ENCODE results near the gene MEOX1.

MEOX1 gene
- total RNA-seq = 1.3 to 4.1 (median 1.5) reads per million in 3 donors

DNA sequence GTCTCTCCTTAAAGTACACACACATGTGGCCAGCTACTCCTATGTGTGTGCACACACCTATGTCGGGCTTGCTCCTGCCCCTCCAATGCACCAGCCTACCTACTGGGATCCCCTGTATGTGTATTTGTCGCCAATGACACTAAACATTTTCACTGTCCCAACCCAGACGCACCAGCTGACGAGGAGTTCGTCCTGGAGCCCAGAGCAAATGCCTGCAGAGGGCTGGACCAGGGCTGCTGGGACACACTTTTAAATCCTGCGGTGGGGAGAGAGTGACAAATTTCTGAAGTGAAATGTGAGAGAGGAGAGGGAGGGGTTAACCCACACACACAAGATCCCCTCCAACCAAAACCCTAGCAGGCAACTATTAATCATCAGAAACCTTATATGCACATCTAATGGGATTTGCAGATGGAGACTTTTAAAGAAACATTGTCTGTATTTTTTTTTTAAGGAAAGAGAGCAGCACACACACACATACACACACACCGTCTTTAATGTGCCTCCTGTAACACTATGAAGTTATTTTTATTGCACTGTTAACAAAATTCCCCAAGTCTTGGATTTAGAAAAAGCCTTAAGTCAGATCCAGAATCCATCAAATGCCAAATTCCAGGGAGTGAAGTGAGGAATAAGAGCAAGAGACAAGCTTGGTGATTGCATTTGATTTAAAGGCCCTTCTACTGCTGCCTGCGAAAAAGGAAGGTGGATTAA is at the start of gene MEOX1:
TSS of gene MEOX1 (minus strand) at position 224 of the 714 bp plus-strand sequence. CDS start 388 bp downstream, outside the sequence.
- DNase-seq = no peak
- H3K4me3 ChIP-seq (ENCODE audit: insufficient read depth, low read depth, low read length, poor library complexity, severe bottlenecking) = peak within 1 kb of the TSS; percentile 15
- H3K27me3 ChIP-seq (replicated peaks; ENCODE audit: control insufficient read depth, insufficient read depth, low read length, poor library complexity, severe bottlenecking) = no peaks in the 10 kb centered on the region
- H3K9me3 ChIP-seq (ENCODE audit: control insufficient read depth, low read length) = no peaks in the 10 kb centered on the region
- H3K27ac ChIP-seq (ENCODE audit: insufficient read depth, low read length, poor library complexity, severe bottlenecking) = peak within 1 kb of the TSS; percentile 8
- no peaks in the 10 kb centered on the region for H3K36me3 ChIP-seq (ENCODE audit: control insufficient read depth, insufficient read depth, low read length)
- H3K4me1 ChIP-seq (ENCODE audit: control insufficient read depth, insufficient read depth, low read length, poor library complexity, severe bottlenecking) = peaks cover 32% of the 10 kb centered on the region

DNA sequence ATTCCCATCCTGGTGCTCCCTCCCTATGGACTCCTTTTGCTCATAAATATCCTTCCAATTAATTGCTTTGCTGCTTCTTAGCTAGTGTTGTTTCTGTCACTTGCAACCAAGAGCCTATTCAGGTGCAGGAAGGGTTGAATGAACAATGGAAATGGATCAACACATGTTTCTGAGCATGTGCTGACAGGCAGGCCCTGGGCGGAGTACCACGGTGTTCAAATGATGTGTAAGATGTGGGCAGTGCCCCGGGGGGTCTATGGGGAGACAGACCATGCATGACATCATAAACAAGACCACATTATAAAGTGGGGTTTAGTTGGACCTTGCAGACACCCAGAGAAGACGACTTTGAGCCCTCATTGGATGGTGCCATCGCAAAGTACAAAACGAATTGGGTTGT is 48.4 kb upstream of the MEOX1 start:
- H3K4me3 ChIP-seq (ENCODE audit: insufficient read depth, low read depth, low read length, poor library complexity, severe bottlenecking) = no peak overlapping the region
- peaks cover 9% of the 10 kb centered on the region for H3K4me1 ChIP-seq (ENCODE audit: control insufficient read depth, insufficient read depth, low read length, poor library complexity, severe bottlenecking)
- H3K27me3 ChIP-seq (replicated peaks; ENCODE audit: control insufficient read depth, insufficient read depth, low read length, poor library complexity, severe bottlenecking) = peaks cover 4% of the 10 kb centered on the region
- H3K36me3 ChIP-seq (ENCODE audit: control insufficient read depth, insufficient read depth, low read length) = no peaks in the 10 kb centered on the region
- H3K9me3 ChIP-seq (ENCODE audit: control insufficient read depth, low read length) = no peaks in the 10 kb centered on the region
- no peak for DNase-seq
- H3K27ac ChIP-seq (ENCODE audit: insufficient read depth, low read length, poor library complexity, severe bottlenecking) = no peak overlapping the region

DNA sequence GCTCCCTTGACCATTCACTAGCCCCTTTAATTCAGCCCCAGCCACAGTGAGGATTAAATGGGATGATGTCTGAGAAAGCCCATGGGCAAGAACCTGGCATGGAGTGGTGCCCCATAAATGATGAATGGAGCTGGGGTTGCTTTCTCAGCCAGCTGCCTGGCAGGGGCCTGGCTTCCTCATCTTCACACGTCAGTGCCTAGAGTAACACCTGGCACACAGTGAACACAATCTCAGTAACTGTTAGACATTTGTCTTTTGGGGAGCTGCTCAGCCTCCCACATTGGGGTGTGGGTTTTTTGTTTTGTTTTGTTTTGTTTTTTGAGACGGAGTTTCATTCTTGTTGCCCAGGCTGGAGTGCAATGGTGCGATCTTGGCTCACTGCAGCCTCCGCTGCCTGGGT is 47.5 kb upstream of the MEOX1 start:
- Histone ChIP-seq H3K4me3 (ENCODE audit: insufficient read depth, low read depth, low read length, poor library complexity, severe bottlenecking) (no peak overlapping the region), H3K4me1 (ENCODE audit: control insufficient read depth, insufficient read depth, low read length, poor library complexity, severe bottlenecking) (peaks cover 9% of the 10 kb centered on the region), H3K27ac (ENCODE audit: insufficient read depth, low read length, poor library complexity, severe bottlenecking) (no peak overlapping the region), H3K27me3 (replicated peaks; ENCODE audit: control insufficient read depth, insufficient read depth, low read length, poor library complexity, severe bottlenecking) (peaks cover 4% of the 10 kb centered on the region), H3K36me3 (ENCODE audit: control insufficient read depth, insufficient read depth, low read length) (no peaks in the 10 kb centered on the region), H3K9me3 (ENCODE audit: control insufficient read depth, low read length) (no peaks in the 10 kb centered on the region)
- no peak for DNase-seq

DNA sequence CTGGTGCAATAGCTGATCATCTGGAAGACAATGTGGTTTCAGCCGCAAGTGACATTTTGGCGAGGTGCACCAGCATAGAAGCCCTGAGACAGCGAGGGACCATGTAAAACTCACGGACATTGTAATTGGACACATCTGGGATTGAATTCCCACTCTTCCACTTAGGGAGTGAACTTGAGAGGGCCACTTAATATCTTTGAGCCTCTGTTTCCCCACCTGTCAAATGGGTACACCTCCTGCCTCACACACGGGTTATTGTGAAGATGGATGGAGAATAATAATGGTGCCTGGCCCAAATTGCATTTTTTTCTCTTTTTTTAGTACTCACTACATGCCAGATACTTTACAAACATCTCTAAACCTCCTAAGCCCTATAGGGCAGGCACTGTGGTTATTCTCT is 45.5 kb upstream of the MEOX1 start:
- no peak overlapping the region for H3K27ac ChIP-seq (ENCODE audit: insufficient read depth, low read length, poor library complexity, severe bottlenecking)
- DNase-seq = no peak
- H3K36me3 ChIP-seq (ENCODE audit: control insufficient read depth, insufficient read depth, low read length) = no peaks in the 10 kb centered on the region
- H3K27me3 ChIP-seq (replicated peaks; ENCODE audit: control insufficient read depth, insufficient read depth, low read length, poor library complexity, severe bottlenecking) = peaks cover 4% of the 10 kb centered on the region
- no peaks in the 10 kb centered on the region for H3K4me1 ChIP-seq (ENCODE audit: control insufficient read depth, insufficient read depth, low read length, poor library complexity, severe bottlenecking)
- H3K9me3 ChIP-seq (ENCODE audit: control insufficient read depth, low read length) = no peaks in the 10 kb centered on the region
- H3K4me3 ChIP-seq (ENCODE audit: insufficient read depth, low read depth, low read length, poor library complexity, severe bottlenecking) = no peak overlapping the region

DNA sequence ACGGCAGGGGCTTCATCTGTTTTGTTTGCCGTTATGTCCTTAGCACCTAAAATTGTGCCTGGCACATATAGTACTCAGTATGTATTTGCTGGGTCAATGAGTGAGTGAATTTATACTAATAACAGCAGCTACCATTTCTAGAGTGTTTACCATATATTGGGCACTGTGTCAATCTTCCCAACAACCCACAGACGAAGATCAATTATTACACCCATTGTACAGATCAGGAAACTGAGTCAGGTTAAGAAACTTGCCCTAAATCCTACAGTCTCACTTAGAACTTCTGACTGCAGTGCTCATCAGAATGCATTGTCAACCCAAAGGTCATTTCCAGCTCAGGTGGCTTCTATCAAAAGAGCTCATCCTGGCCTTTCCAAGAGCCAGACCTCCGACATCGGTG is 44.5 kb upstream of the MEOX1 start:
- Histone ChIP-seq H3K4me3 (ENCODE audit: insufficient read depth, low read depth, low read length, poor library complexity, severe bottlenecking) (no peak overlapping the region), H3K4me1 (ENCODE audit: control insufficient read depth, insufficient read depth, low read length, poor library complexity, severe bottlenecking) (no peaks in the 10 kb centered on the region), H3K36me3 (ENCODE audit: control insufficient read depth, insufficient read depth, low read length) (no peaks in the 10 kb centered on the region), H3K9me3 (ENCODE audit: control insufficient read depth, low read length) (no peaks in the 10 kb centered on the region), H3K27ac (ENCODE audit: insufficient read depth, low read length, poor library complexity, severe bottlenecking) (no peak overlapping the region), H3K27me3 (replicated peaks; ENCODE audit: control insufficient read depth, insufficient read depth, low read length, poor library complexity, severe bottlenecking) (no peaks in the 10 kb centered on the region)
- DNase-seq = no peak

DNA sequence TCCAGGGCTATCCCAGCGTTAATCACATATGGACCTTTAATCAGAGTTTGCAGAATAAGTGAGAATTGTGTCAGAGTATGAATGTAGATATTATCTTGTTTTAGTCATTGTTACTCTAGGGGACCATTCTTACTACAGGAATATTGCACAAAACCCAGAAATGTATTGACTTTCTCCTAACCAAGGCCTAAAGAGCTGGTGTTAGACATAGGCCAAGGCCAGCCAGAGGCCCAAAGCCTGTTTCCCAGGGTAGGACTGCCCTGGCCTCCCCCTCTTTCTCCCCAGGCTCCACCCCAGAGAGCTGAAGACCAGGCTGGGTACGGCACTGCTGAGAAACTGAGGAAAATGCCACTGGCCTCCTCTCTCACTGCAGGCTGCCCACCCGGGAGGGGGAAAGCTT is 41.9 kb upstream of the MEOX1 start:
- no peak overlapping the region for H3K27ac ChIP-seq (ENCODE audit: insufficient read depth, low read length, poor library complexity, severe bottlenecking)
- no peak overlapping the region for H3K4me3 ChIP-seq (ENCODE audit: insufficient read depth, low read depth, low read length, poor library complexity, severe bottlenecking)
- no peaks in the 10 kb centered on the region for H3K36me3 ChIP-seq (ENCODE audit: control insufficient read depth, insufficient read depth, low read length)
- H3K4me1 ChIP-seq (ENCODE audit: control insufficient read depth, insufficient read depth, low read length, poor library complexity, severe bottlenecking) = no peaks in the 10 kb centered on the region
- no peaks in the 10 kb centered on the region for H3K27me3 ChIP-seq (replicated peaks; ENCODE audit: control insufficient read depth, insufficient read depth, low read length, poor library complexity, severe bottlenecking)
- no peaks in the 10 kb centered on the region for H3K9me3 ChIP-seq (ENCODE audit: control insufficient read depth, low read length)
- DNase-seq = no peak

DNA sequence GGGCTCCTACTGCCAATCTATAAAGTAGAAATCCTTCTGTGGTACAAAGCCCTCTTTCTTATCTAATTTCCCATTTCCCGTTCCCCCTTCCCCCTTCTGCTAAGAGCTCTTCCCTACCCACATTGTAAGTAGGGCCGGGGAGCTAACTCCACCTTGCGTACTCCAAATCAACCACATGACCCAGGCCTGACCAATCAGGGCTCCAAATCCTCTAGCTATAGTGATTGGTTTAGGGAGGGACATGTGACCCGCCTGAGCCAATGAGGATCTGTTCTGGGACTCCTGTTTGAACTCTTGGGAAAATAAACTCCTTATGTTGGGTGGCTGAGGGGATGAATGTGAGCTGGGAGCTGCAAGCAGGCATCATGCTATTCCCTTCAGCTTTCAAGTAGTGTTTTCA is 40.9 kb upstream of the MEOX1 start:
- no peak for DNase-seq
- H3K36me3 ChIP-seq (ENCODE audit: control insufficient read depth, insufficient read depth, low read length) = no peaks in the 10 kb centered on the region
- H3K27me3 ChIP-seq (replicated peaks; ENCODE audit: control insufficient read depth, insufficient read depth, low read length, poor library complexity, severe bottlenecking) = no peaks in the 10 kb centered on the region
- H3K9me3 ChIP-seq (ENCODE audit: control insufficient read depth, low read length) = no peaks in the 10 kb centered on the region
- no peak overlapping the region for H3K4me3 ChIP-seq (ENCODE audit: insufficient read depth, low read depth, low read length, poor library complexity, severe bottlenecking)
- no peak overlapping the region for H3K27ac ChIP-seq (ENCODE audit: insufficient read depth, low read length, poor library complexity, severe bottlenecking)
- no peaks in the 10 kb centered on the region for H3K4me1 ChIP-seq (ENCODE audit: control insufficient read depth, insufficient read depth, low read length, poor library complexity, severe bottlenecking)

DNA sequence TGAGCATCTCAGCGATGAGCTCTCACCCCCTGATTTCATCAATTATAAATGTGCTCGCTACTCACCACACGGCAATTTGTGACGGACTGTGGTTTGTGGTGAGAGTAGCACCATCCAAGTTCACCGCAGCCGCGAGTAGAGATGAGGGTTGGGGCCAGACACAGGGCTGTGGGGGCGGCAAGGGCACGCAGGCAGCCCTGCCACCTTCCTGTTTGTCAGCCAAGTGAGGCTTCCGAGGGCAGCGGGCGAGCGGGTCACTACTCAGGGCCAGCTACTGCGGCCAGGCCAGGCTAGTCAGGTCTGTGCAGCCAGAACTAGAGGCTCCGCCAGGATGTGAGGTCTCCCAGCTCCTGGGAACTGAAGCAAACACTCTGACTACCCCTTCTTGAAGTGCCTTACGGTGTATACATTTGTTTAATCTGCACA is 39.6 kb upstream of the MEOX1 start:
- Histone ChIP-seq H3K36me3 (ENCODE audit: control insufficient read depth, insufficient read depth, low read length) (no peaks in the 10 kb centered on the region), H3K4me3 (ENCODE audit: insufficient read depth, low read depth, low read length, poor library complexity, severe bottlenecking) (no peak overlapping the region), H3K27me3 (replicated peaks; ENCODE audit: control insufficient read depth, insufficient read depth, low read length, poor library complexity, severe bottlenecking) (no peaks in the 10 kb centered on the region), H3K9me3 (ENCODE audit: control insufficient read depth, low read length) (no peaks in the 10 kb centered on the region), H3K4me1 (ENCODE audit: control insufficient read depth, insufficient read depth, low read length, poor library complexity, severe bottlenecking) (no peaks in the 10 kb centered on the region), H3K27ac (ENCODE audit: insufficient read depth, low read length, poor library complexity, severe bottlenecking) (no peak overlapping the region)
- no peak for DNase-seq

DNA sequence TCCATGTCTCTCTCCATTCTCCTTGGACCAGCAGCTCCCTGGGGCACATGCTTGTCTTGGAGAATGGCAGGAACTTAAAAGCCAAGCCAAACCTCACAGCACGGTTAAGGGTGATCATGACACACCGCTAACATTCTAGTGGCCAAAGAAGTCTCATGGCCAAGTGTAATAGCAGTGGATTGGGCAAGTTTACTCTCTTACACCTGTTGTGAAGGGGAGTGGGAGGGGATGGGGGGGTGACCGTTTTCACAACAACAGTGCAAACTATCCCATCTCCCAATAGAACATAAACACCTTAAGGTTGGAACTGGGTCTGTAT is 37.7 kb upstream of the MEOX1 start:
- Histone ChIP-seq H3K27ac (ENCODE audit: insufficient read depth, low read length, poor library complexity, severe bottlenecking) (no peak overlapping the region), H3K4me3 (ENCODE audit: insufficient read depth, low read depth, low read length, poor library complexity, severe bottlenecking) (no peak overlapping the region), H3K27me3 (replicated peaks; ENCODE audit: control insufficient read depth, insufficient read depth, low read length, poor library complexity, severe bottlenecking) (no peaks in the 10 kb centered on the region), H3K9me3 (ENCODE audit: control insufficient read depth, low read length) (no peaks in the 10 kb centered on the region), H3K4me1 (ENCODE audit: control insufficient read depth, insufficient read depth, low read length, poor library complexity, severe bottlenecking) (no peaks in the 10 kb centered on the region), H3K36me3 (ENCODE audit: control insufficient read depth, insufficient read depth, low read length) (no peaks in the 10 kb centered on the region)
- DNase-seq = no peak

DNA sequence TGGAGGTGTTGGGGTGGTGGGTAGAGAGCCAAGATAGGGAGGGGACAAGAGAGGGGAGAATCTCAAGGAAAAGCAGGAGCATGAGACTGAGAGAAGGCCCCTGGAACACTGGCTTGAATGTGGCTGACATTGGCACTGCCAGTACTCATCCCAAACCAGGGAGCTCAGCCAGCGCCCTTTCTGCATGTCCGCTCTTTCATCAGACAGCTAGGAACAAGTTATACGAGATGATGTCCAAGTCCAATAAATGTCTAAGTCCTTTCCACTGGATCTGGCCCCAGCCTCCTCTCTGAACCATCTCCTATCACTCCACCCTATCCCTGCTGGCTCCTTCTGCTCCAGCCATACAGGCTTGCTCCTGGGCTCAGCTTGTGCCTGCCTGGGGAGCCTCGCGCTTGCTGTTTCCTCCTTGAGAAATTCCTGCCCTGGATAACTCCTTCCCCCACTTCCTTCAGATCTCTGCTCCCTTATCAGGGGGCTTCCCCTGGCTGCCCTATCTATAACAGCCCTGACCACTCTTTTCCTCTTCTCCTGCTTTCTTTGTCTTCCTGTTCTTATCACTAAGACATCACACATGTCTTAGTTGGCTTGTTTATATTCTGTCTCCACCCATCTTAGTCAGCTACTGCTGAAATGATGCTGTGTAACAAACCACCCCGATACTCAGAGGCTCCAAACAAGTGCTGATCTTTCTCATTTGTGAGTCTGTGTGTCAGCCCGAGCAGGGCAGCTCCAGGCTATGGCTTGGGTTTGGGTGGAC is 37.1 kb upstream of the MEOX1 start:
- Histone ChIP-seq H3K9me3 (ENCODE audit: control insufficient read depth, low read length) (no peaks in the 10 kb centered on the region), H3K27ac (ENCODE audit: insufficient read depth, low read length, poor library complexity, severe bottlenecking) (no peak overlapping the region), H3K4me3 (ENCODE audit: insufficient read depth, low read depth, low read length, poor library complexity, severe bottlenecking) (no peak overlapping the region), H3K36me3 (ENCODE audit: control insufficient read depth, insufficient read depth, low read length) (no peaks in the 10 kb centered on the region), H3K27me3 (replicated peaks; ENCODE audit: control insufficient read depth, insufficient read depth, low read length, poor library complexity, severe bottlenecking) (no peaks in the 10 kb centered on the region), H3K4me1 (ENCODE audit: control insufficient read depth, insufficient read depth, low read length, poor library complexity, severe bottlenecking) (no peaks in the 10 kb centered on the region)
- no peak for DNase-seq
